Measurements from ENCODE around the gene TGFBR3.
A peak's percentile ranks its signal among the peaks of the same experiment; 100 is the strongest.

Gene TGFBR3

DNA sequence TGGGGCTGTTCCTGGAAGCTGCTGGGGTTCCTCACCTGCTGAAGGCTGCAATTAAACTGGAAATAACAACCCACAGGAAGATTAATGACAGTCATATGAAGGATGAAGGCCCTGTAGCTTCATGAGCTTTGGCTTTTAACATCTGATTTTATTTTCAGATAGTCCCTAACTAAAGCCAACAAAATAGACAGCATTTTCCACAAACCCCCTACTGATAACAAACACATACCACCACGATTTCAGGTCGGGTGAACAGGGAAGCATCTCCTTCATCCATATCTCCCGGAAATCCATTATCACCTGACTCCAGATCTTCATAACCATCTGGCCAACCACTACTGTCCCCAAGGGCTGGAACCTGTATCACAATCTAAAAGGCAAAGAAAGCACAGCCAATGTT is 169.6 kb downstream of the TGFBR3 start:
- TF ChIP-seq, protein P1, sequence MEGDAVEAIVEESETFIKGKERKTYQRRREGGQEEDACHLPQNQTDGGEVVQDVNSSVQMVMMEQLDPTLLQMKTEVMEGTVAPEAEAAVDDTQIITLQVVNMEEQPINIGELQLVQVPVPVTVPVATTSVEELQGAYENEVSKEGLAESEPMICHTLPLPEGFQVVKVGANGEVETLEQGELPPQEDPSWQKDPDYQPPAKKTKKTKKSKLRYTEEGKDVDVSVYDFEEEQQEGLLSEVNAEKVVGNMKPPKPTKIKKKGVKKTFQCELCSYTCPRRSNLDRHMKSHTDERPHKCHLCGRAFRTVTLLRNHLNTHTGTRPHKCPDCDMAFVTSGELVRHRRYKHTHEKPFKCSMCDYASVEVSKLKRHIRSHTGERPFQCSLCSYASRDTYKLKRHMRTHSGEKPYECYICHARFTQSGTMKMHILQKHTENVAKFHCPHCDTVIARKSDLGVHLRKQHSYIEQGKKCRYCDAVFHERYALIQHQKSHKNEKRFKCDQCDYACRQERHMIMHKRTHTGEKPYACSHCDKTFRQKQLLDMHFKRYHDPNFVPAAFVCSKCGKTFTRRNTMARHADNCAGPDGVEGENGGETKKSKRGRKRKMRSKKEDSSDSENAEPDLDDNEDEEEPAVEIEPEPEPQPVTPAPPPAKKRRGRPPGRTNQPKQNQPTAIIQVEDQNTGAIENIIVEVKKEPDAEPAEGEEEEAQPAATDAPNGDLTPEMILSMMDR (IDR thresholded peaks at IDR 0.05): no peak
- Histone ChIP-seq H3K4me3 (ENCODE audit: low read depth in 1 of 2, low read length in 1 of 2) (no peak overlapping the region), H3K27me3 (no peaks in the 10 kb centered on the region), H3K9me3 (no peaks in the 10 kb centered on the region), H3K36me3 (no peaks in the 10 kb centered on the region), H3K4me1 (ENCODE audit: control insufficient read depth in 1 of 2, insufficient read depth in 1 of 2, low read depth in 1 of 2, low read length in 1 of 2) (peaks cover 4 to 11% of the 10 kb centered on the region in 2 experiments), H3K27ac (no peak overlapping the region)

DNA sequence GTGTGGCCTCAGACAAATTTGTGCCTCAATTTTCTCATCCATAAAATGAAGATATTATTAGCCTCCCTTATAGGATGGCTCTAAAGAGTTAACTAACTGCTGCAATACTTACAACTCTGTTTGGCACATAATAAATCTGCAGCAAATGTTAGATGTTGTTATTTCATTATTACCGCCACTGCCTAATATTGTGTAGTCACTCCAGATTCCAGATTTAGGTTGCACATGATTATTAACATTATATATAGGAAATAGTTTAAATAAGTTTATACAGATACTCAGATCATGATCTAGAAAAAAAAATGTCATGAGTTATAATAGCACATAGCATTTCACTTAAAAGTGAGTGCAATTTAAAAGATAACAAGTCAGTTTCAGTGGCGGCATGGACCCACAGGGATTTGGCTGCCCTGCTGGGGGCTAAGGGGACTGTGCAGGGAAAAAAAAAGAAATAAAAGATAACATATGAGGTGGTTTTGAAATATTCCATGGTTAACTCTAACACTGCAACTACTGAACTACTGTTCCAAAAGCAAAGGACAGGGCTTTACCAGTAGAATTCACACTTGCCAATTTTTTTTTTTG is 170.4 kb downstream of the TGFBR3 start:
- TF ChIP-seq, protein P1 (IDR thresholded peaks at IDR 0.05): no peak
- Histone ChIP-seq H3K4me1 (ENCODE audit: control insufficient read depth in 1 of 2, insufficient read depth in 1 of 2, low read depth in 1 of 2, low read length in 1 of 2) (peaks cover 4 to 11% of the 10 kb centered on the region in 2 experiments), H3K36me3 (no peaks in the 10 kb centered on the region), H3K4me3 (ENCODE audit: low read depth in 1 of 2, low read length in 1 of 2) (no peak overlapping the region), H3K9me3 (no peaks in the 10 kb centered on the region), H3K27ac (no peak overlapping the region), H3K27me3 (no peaks in the 10 kb centered on the region)

DNA sequence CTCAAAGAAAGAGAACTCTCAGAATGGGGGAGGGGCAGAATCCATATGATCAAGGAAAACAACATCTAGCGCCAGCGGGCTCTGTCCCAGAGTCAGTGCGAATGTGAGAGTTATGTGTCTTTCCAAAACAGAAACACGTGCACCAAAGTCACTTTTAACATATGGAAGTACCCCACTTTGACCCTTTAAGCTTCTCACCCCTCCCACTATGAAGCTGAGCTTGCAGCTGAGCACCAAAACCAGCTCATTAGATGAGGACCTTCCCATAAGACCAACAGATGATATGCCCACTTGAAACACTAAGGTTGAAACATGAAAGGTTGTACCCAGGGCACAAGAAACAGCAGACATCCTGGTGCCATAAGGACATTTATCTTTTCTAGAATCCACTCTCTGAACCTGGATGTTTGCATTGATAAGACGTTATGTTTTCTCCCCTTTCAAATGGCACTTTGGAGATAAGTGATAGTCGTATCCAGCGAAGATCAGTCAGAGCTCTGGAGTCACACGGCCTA is 171.0 kb downstream of the TGFBR3 start:
- Histone ChIP-seq H3K27me3 (no peaks in the 10 kb centered on the region), H3K4me3 (ENCODE audit: low read depth in 1 of 2, low read length in 1 of 2) (no peak overlapping the region), H3K4me1 (ENCODE audit: control insufficient read depth in 1 of 2, insufficient read depth in 1 of 2, low read depth in 1 of 2, low read length in 1 of 2) (peaks cover 4 to 11% of the 10 kb centered on the region in 2 experiments), H3K9me3 (no peaks in the 10 kb centered on the region), H3K27ac (no peak overlapping the region), H3K36me3 (no peaks in the 10 kb centered on the region)
- TF ChIP-seq, protein P1 (IDR thresholded peaks at IDR 0.05): no peak

DNA sequence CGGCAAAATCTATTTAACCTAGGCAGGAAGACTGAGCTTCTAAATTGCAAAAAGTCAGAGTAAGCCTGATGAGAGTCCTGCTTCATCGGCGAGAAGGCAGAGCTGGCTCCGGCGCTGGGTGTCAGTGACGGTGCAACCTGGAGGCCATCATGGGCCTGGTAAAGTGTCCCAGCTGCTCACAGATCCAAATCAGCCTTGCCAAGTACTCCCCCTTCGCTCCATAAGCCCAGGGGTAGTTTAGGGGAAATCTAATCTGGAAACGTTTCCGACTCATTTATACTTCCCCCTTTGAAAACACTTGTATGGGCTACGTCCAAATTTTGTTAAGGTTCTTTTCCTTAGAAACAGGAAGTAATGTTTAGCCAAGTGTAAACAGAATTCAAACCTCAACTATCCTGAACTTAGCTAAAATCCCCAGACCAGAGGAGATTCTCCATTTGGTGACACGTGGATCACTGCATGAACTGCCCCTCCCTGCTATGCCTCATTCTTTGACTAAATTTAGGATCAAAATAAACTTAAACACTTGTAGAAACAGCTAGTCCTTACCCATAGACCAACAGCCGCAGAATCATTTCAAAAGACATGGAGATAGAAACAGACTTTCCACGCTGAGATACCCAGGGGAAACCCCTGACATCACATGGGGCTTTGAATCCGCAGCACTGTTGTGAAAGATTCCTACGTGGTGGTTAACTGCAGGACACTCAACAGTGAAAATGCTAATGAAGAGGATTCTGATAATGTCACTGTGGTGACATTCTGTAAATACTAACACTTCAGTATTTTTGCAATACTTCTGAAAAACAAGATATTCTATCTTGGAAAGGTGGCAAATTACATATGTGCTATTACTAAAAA is 172.7 kb downstream of the TGFBR3 start:
- peak overlapping the region; percentile 70 for H3K27ac ChIP-seq
- no peaks in the 10 kb centered on the region for H3K9me3 ChIP-seq
- H3K4me3 ChIP-seq (ENCODE audit: low read depth in 1 of 2, low read length in 1 of 2): peak overlapping the region; percentile 20 to 22
- TF ChIP-seq, protein P1 (IDR thresholded peaks at IDR 0.05): no peak
- no peaks in the 10 kb centered on the region for H3K27me3 ChIP-seq
- no peaks in the 10 kb centered on the region for H3K36me3 ChIP-seq
- peaks cover 4 to 11% of the 10 kb centered on the region in 2 experiments for H3K4me1 ChIP-seq (ENCODE audit: control insufficient read depth in 1 of 2, insufficient read depth in 1 of 2, low read depth in 1 of 2, low read length in 1 of 2)

DNA sequence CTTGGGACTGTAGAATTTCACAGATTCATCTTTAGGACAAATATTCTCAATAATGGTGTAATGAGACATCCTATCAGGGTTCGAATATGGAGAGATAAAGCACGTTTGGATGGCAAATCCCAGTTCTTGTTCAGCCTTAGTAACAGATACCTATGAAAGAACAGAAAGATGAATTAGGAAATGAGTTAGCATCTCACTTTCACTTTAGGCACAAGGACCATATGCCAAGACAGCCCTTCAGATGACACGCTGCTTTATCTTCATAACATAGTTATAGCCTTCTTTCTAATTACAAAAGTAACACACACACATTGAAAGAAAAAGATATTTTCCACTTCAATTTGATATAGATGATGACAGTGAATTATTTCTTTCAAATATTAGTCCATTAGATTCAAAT is 173.6 kb downstream of the TGFBR3 start:
- no peaks in the 10 kb centered on the region for H3K9me3 ChIP-seq
- no peaks in the 10 kb centered on the region for H3K27me3 ChIP-seq
- TF ChIP-seq, protein P1 (IDR thresholded peaks at IDR 0.05): no peak
- H3K36me3 ChIP-seq: no peaks in the 10 kb centered on the region
- no peak overlapping the region for H3K4me3 ChIP-seq (ENCODE audit: low read depth in 1 of 2, low read length in 1 of 2)
- H3K4me1 ChIP-seq (ENCODE audit: control insufficient read depth in 1 of 2, insufficient read depth in 1 of 2, low read depth in 1 of 2, low read length in 1 of 2): peaks cover 4 to 11% of the 10 kb centered on the region in 2 experiments
- no peak overlapping the region for H3K27ac ChIP-seq
